Gastroesophageal sphincter (tissue), 3 donors: ENCODE results near the gene DIABLO.

ENCODE experiments used
- CTCF ChIP-seq, 4 experiments: fragments of 200-600 bp in 2 of 4; fragments of 450-650 bp in 2 of 4; sonication (generic) in 1 of 4; IDR thresholded peaks; one replicate each; pipeline ENCODE4 v1.5.1; 2017 to 2019; ENCODE audit warnings: antibody characterized with exemption in 4 of 4, mild to moderate bottlenecking in 2 of 4, moderate library complexity in 2 of 4
- POLR2A ChIP-seq, 2 donors: fragments of 450-650 bp; IDR thresholded peaks; one replicate each; pipeline ENCODE4 v1.6.1; 2017; ENCODE audit warnings: antibody characterized with exemption in 2 of 2, mild to moderate bottlenecking in 2 of 2, moderate library complexity in 1 of 2

GRCh38 chr12:122185079-122185478 is 40.8 kb downstream of the DIABLO start:
- no peak for TF ChIP-seq POLR2A (IDR thresholded peaks at IDR 0.05)
- no peak for TF ChIP-seq CTCF (IDR thresholded peaks at IDR 0.05)
